ENCODE measurements around the gene NPSR1. TPM values are rescaled to one million over a fixed set of nuclear protein-coding genes. Genes with fewer than 3 reads are reported as not detected.

NPSR1 gene
- total RNA-seq, 1 experiment from 2014 or later = not detected

DNA sequence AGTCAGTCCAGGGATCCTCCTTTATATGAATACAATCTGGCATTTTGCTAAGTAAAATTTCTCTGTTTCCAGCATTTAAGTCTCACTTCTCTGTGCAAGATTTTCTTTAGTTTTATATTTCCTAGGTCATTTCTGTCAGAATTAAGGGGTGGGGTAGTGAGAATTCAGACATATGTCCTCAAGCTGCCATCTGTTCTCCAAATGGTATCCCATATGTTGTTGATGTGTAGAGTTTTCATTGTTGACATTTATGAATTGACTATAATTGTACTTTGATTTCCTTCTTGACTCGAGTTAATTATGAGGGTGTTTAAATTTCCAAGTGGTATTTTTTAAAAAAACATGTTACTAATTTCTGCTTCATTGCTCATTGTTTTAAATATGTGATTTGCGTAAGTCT is 148.8 kb downstream of the NPSR1 start:
- H3K23ac ChIP-seq (ENCODE audit: insufficient read length, low read depth, low read length) = no peak overlapping the region
- TF ChIP-seq, protein P1, sequence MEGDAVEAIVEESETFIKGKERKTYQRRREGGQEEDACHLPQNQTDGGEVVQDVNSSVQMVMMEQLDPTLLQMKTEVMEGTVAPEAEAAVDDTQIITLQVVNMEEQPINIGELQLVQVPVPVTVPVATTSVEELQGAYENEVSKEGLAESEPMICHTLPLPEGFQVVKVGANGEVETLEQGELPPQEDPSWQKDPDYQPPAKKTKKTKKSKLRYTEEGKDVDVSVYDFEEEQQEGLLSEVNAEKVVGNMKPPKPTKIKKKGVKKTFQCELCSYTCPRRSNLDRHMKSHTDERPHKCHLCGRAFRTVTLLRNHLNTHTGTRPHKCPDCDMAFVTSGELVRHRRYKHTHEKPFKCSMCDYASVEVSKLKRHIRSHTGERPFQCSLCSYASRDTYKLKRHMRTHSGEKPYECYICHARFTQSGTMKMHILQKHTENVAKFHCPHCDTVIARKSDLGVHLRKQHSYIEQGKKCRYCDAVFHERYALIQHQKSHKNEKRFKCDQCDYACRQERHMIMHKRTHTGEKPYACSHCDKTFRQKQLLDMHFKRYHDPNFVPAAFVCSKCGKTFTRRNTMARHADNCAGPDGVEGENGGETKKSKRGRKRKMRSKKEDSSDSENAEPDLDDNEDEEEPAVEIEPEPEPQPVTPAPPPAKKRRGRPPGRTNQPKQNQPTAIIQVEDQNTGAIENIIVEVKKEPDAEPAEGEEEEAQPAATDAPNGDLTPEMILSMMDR (conservative IDR thresholded peaks at IDR 0.05) = no peak
- no peak overlapping the region for H3K56ac ChIP-seq (ENCODE audit: insufficient read length, low read depth, low read length)
- no peak overlapping the region for H3K27ac Mint-ChIP-seq
- H3K18ac ChIP-seq (ENCODE audit: insufficient read length, low read depth, low read length) = no peak overlapping the region
- no peak for DNase-seq
- no peak overlapping the region for H2BK15ac ChIP-seq (ENCODE audit: low read depth, low read length)
- H3K9ac ChIP-seq (ENCODE audit: extremely low read depth, insufficient read length, low read length) = no peak overlapping the region
- H3K79me2 ChIP-seq (ENCODE audit: insufficient read depth, low read length) = no peaks in the 10 kb centered on the region
- H3K14ac ChIP-seq (ENCODE audit: insufficient read depth, low read length) = no peak overlapping the region
- no peak overlapping the region for H2AFZ ChIP-seq (ENCODE audit: low read length)
- no peak overlapping the region for H3K4ac ChIP-seq (ENCODE audit: low read depth, low read length)
- no peaks in the 10 kb centered on the region; a peak in 1 of 5 replicates for H3K9me3 Mint-ChIP-seq
- H3T11ph ChIP-seq (ENCODE audit: low read length) = no peak overlapping the region
- WGBS (ENCODE audit: extremely low coverage, insufficient read length, low lambda C conversion rate) = no CpG with 5 or more reads among the region's 2 CpGs
- H2BK20ac ChIP-seq (ENCODE audit: low read depth, low read length, poor library complexity, severe bottlenecking) = no peak overlapping the region
- no peaks in the 10 kb centered on the region for H3K27me3 ChIP-seq (ENCODE audit: insufficient read depth, low read length)
- H3K4me1 Mint-ChIP-seq = no peaks in the 10 kb centered on the region
- no peak overlapping the region for H3K4me3 Mint-ChIP-seq
- no peaks in the 10 kb centered on the region for H3K79me1 ChIP-seq (ENCODE audit: insufficient read depth, low read depth, low read length, poor library complexity, severe bottlenecking)
- no peaks in the 10 kb centered on the region for H4K20me1 ChIP-seq (ENCODE audit: control insufficient read depth, insufficient read depth, insufficient read length)
- H4K5ac ChIP-seq (ENCODE audit: insufficient read length, low read depth, low read length) = no peak overlapping the region
- no peak overlapping the region for H4K91ac ChIP-seq (ENCODE audit: insufficient read length, low read depth, low read length)
- H3K4me1 ChIP-seq (ENCODE audit: insufficient read depth, low read length) = no peaks in the 10 kb centered on the region
- no peaks in the 10 kb centered on the region for H3K36me3 Mint-ChIP-seq (ENCODE audit: insufficient read depth in 1 of 3, low read depth in 3 of 3)
- H3K23me2 ChIP-seq (ENCODE audit: insufficient read length, low read depth, low read length, poor library complexity, severe bottlenecking) = no peaks in the 10 kb centered on the region
- no peak overlapping the region for H4K8ac ChIP-seq (replicated peaks; ENCODE audit: insufficient read length, low read depth, low read length)
- H3K9me3 ChIP-seq (ENCODE audit: control insufficient read depth, low read depth, low read length) = no peaks in the 10 kb centered on the region
- no peak overlapping the region for H2BK12ac ChIP-seq (ENCODE audit: insufficient read length, low read depth, low read length)
- H2BK120ac ChIP-seq (ENCODE audit: low read depth, low read length, poor library complexity, severe bottlenecking) = no peak overlapping the region
- H3K27ac ChIP-seq (ENCODE audit: insufficient read length, low read depth, low read length) = no peak overlapping the region
- no peak overlapping the region for H2BK5ac ChIP-seq (ENCODE audit: insufficient read length, low read length)
- H2AK5ac ChIP-seq (ENCODE audit: insufficient read length, low read length) = no peak overlapping the region
- H3K27me3 Mint-ChIP-seq (ENCODE audit: low read depth) = no peaks in the 10 kb centered on the region; the same call in 1 of the 2 replicates
- H3K4me2 ChIP-seq (ENCODE audit: insufficient read depth, insufficient read length, low read length) = no peak overlapping the region
